Sigmoid colon (tissue), 4 donors: Measurements from ENCODE around the gene PDCD1LG2.

Source experiments
- CTCF ChIP-seq, 4 experiments: fragments of 450-650 bp in 3 of 4; fragments of 200-600 bp in 1 of 4; IDR thresholded peaks; one replicate each; pipeline ENCODE4 v1.5.1; 2016 to 2019; ENCODE audit warnings: antibody characterized with exemption in 4 of 4, mild to moderate bottlenecking in 3 of 4, moderate library complexity in 2 of 4
- EP300 ChIP-seq, 4 donors: sonication (generic); formaldehyde crosslinking; IDR thresholded peaks; one replicate each; pipeline ENCODE4 v1.6.1; 2017; ENCODE audit warnings: antibody characterized with exemption in 4 of 4
- POLR2A ChIP-seq, 2 donors: fragments of 450-650 bp; IDR thresholded peaks; one replicate each; pipeline ENCODE4 v1.6.1; 2016; ENCODE audit warnings: antibody characterized with exemption in 2 of 2, mild to moderate bottlenecking in 2 of 2, moderate library complexity in 2 of 2
- POLR2AphosphoS5 ChIP-seq, 4 donors: sonication (generic); formaldehyde crosslinking; IDR thresholded peaks; one replicate each; pipeline ENCODE4 v1.6.1; 2017; ENCODE audit warnings: antibody characterized with exemption in 4 of 4

GRCh38 chr9:5580650-5581049 lies 70.3 kb downstream of the PDCD1LG2 start:
- TF ChIP-seq CTCF (IDR thresholded peaks at IDR 0.05) (no peak), POLR2A (IDR thresholded peaks at IDR 0.05) (no peak), POLR2AphosphoS5 (IDR thresholded peaks at IDR 0.05) (no peak), EP300 (IDR thresholded peaks at IDR 0.05) (no peak)
